Astrocyte of the cerebellum (primary cell): Measurements from ENCODE around the gene CUTC.

ENCODE experiments used
- DNase-seq: peaks from one replicate; pipeline ENCODE4 v3.0.0-alpha.2; 2011; ENCODE audit warnings: low read depth
- H3K4me3 ChIP-seq: 2 replicates; pipeline ENCODE4 v1.5.1; 2011; ENCODE audit warnings: mild to moderate bottlenecking, low read depth, low read length, moderate library complexity
- in situ Hi-C: cut with HindIII; loops from 2 replicates; pipeline ENCODE4 v1.10.0; 2017; ENCODE audit warnings: low sequenced_read_pairs
- TF ChIP-seq, protein P1 (sequence below): IDR thresholded peaks from 2 replicates; pipeline ENCODE4 v1.5.1; 2012; ENCODE audit warnings: low read length, low read depth, moderate library complexity, mild to moderate bottlenecking; ENCODE audit errors: missing control alignments

CUTC gene

DNA sequence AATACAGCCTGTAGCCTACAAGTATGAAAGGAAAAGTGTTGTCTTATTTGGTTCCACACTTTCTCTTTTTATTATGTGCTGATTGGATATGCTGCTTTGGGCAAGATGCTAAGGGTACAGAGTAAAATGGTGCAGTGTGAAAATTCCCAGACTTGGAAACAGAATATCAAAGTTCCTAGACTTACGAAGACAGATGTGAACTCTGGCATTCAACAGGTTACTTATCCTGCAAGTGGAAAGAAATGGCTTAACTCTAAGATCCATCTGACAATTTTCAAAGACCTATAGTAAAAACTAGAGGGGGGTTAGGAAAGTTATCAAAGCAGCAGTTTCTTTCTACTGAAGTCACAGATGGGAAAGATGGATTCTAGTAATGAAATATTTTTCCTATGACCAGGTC is 24.1 kb downstream of the CUTC start:
- in situ Hi-C loops: loop anchor here (5.0 kb wide), 1 partner anchor 91 kb away; no protein-coding TSS in a partner anchor
- TF ChIP-seq, protein P1, sequence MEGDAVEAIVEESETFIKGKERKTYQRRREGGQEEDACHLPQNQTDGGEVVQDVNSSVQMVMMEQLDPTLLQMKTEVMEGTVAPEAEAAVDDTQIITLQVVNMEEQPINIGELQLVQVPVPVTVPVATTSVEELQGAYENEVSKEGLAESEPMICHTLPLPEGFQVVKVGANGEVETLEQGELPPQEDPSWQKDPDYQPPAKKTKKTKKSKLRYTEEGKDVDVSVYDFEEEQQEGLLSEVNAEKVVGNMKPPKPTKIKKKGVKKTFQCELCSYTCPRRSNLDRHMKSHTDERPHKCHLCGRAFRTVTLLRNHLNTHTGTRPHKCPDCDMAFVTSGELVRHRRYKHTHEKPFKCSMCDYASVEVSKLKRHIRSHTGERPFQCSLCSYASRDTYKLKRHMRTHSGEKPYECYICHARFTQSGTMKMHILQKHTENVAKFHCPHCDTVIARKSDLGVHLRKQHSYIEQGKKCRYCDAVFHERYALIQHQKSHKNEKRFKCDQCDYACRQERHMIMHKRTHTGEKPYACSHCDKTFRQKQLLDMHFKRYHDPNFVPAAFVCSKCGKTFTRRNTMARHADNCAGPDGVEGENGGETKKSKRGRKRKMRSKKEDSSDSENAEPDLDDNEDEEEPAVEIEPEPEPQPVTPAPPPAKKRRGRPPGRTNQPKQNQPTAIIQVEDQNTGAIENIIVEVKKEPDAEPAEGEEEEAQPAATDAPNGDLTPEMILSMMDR: no peak

DNA sequence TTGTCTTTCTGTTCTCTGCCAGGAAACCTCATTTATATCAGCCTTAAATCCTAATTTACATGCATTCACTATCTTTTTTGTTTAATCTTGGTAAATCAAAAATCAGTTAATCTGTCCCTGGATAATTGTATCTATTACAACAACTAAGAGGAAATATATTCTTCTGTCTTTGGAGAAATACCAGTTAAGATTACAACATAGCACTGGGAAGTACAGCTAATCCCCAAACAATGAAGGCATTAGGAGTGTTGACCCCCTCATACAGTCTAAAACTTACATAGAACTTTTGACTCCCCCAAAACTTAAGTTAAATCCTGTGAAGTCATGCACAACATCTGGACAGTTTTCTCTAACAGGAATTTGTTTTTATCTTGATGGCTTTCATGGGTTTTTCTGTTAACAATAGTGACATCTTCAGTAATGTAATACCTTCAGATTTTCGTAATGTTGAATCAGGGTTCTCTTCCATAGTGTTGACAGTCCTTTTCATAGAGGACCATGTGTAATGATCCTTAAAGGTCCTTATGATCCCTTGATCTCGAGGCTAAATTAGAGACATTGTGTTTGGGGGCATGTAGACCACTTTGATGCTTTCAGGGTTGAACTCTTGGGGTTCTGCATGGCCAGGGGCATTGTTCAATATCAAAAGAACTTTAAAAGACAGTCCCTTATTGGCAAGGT is 26.3 kb downstream of the CUTC start:
- in situ Hi-C loops: loop anchor here (5.0 kb wide), 1 partner anchor 89 kb away; no protein-coding TSS in a partner anchor
- TF ChIP-seq, protein P1: no peak
- H3K4me3 ChIP-seq: no peak overlapping the region
- no peak for DNase-seq

More for the DNA sequence above, 24.1 kb downstream of the CUTC start:
- no peak overlapping the region for H3K4me3 ChIP-seq
- DNase-seq: no peak

DNA sequence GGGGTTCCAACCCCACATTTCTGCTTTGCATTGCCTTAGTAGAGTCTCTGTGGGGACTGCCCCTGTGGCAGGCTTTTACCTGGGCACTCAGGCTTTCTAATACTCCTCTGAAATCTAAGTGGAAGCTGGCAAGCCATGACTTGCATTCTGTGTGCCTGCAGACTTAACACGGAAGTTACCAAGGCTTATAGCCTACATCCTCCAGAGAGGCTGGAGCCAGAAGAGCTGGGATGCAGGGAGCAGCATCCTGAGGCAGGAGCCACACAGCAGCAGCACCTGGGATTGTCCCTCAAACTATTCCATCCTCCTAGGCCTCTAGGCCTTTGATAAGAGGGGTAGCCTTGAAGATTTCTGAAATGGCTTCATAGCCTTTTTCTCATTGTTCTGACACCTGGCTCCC is 28.3 kb downstream of the CUTC start:
- TF ChIP-seq, protein P1: no peak
- DNase-seq: no peak
- H3K4me3 ChIP-seq: no peak overlapping the region
- in situ Hi-C loops: no loop called here

DNA sequence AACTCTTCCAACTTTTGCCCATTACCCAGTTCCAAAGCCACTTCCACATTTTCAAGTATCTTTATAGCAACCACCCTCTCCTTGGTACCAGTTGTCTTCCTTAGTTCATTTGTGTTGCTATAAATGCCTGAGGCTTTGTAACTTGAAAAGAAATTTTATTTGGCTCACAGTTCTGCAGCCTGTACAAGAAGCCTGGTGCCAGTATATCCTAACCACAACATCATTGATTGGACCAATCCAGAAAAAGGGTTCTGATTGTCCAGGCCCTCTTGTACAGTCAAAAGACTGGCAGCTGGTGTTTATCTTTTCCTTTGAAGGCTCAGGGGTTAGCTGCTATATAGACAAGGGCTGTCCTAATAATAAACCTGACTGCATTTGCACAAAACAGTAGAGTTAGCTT is 29.3 kb downstream of the CUTC start:
- TF ChIP-seq, protein P1: no peak
- in situ Hi-C loops: no loop called here

DNA sequence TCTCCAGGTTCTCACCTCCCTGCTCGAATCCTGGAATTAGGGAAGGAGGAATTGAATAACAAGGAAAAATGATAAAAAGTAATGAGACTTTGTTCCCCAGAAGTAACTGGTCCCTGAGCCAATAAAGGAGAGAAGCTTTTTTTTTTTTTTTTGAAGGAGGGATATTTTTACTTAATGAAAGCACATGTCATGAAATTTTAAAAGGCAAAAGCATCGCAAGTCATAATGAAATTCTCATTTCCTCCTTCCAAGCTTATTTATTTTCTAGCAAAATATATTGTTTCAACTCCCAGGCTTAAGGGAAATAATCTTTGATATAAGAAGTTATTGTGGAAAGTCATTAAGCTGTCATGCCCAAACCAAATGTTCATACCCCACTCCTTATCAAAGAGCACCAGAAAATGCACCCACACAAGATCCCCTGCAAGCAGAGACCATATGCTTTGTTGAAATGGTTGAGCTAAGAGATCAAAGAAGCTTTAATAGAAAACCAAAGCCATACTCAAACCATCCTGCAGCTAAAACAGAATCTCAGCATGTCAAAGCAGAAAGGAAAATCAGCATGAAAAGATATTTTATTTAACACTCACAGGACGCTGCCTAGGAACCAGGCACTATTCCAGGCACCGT is 33.8 kb downstream of the CUTC start:
- DNase-seq: no peak
- TF ChIP-seq, protein P1: no peak
- in situ Hi-C loops: no loop called here
- no peak overlapping the region for H3K4me3 ChIP-seq

More for the DNA sequence above, 29.3 kb downstream of the CUTC start:
- DNase-seq: no peak
- no peak overlapping the region for H3K4me3 ChIP-seq

DNA sequence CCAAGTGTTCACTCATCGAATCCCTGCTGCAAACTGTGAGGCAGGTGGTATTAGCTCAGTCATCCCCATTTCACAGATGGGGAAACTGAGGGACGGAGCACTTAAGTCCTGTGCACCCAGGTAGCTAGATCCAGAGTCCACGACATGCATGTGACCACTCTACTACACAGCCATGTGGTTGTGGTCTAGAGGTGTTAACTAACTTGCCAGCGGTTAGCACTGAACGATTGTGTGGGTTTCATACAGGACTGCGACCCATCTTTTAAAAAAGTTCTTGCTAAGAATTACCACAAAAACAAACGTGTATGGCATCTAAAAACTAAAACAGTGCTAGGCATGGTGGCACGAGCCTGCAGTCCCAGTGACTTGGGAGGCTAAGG is 34.3 kb downstream of the CUTC start:
- TF ChIP-seq, protein P1: no peak
- DNase-seq: no peak
- in situ Hi-C loops: no loop called here
- H3K4me3 ChIP-seq: no peak overlapping the region
